IPS-20b (cell line): ENCODE results near the gene FBXL7.

Experiments
- H3K27ac ChIP-seq: one replicate; pipeline ENCODE4 v1.5.1; 2013; ENCODE audit warnings: low read length
- H3K27me3 ChIP-seq: 2 replicates; pipeline ENCODE4 v1.6.1; 2013; ENCODE audit warnings: mild to moderate bottlenecking, low read length, inconsistent platforms; ENCODE audit not compliant: insufficient read depth
- H3K36me3 ChIP-seq: 2 replicates; pipeline ENCODE4 v1.6.1; 2013; ENCODE audit warnings: low read depth, mild to moderate bottlenecking, inconsistent platforms, low read length, moderate library complexity; ENCODE audit not compliant: insufficient read depth
- H3K4me1 ChIP-seq: 2 replicates; pipeline ENCODE4 v1.6.1; 2013; ENCODE audit warnings: mild to moderate bottlenecking, control low read depth, inconsistent platforms, low read length, moderate library complexity; ENCODE audit not compliant: insufficient read depth
- H3K4me3 ChIP-seq: 2 replicates; pipeline ENCODE4 v1.5.1; 2013; ENCODE audit warnings: mild to moderate bottlenecking, low read length, inconsistent platforms
- H3K9ac ChIP-seq: 2 replicates; pipeline ENCODE4 v1.6.1; 2013; ENCODE audit warnings: low read depth, mild to moderate bottlenecking, inconsistent platforms, low read length, moderate library complexity
- H3K9me3 ChIP-seq: 2 replicates; pipeline ENCODE4 v1.6.1; 2013; ENCODE audit warnings: mild to moderate bottlenecking, low read depth, low read length, inconsistent platforms; ENCODE audit not compliant: insufficient read depth

The FBXL7 gene

GRCh38 chr5:15547261-15547839, 47.4 kb downstream of the FBXL7 start:
- Histone ChIP-seq H3K27ac (no peak overlapping the region), H3K9ac (no peak overlapping the region), H3K36me3 (peaks cover 8% of the 10 kb centered on the region; the same call in 1 of the 2 replicates), H3K4me1 (peaks cover 31% of the 10 kb centered on the region; the same call in 1 of the 2 replicates), H3K4me3 (no peak overlapping the region), H3K27me3 (no peaks in the 10 kb centered on the region), H3K9me3 (peaks cover 8% of the 10 kb centered on the region; the same call in 1 of the 2 replicates)

GRCh38 chr5:15549961-15550360, 50.0 kb downstream of the FBXL7 start:
- Histone ChIP-seq H3K9ac (no peak overlapping the region), H3K4me1 (peaks cover 29% of the 10 kb centered on the region), H3K27ac (no peak overlapping the region), H3K36me3 (peaks cover 10% of the 10 kb centered on the region; the same call in 1 of the 2 replicates), H3K9me3 (peaks cover 16% of the 10 kb centered on the region; the same call in 1 of the 2 replicates), H3K4me3 (no peak overlapping the region), H3K27me3 (no peaks in the 10 kb centered on the region)

GRCh38 chr5:15550502-15551112, 50.6 kb downstream of the FBXL7 start:
- peaks cover 34% of the 10 kb centered on the region for H3K4me1 ChIP-seq
- no peak overlapping the region for H3K4me3 ChIP-seq
- peaks cover 10% of the 10 kb centered on the region; the same call in 1 of the 2 replicates for H3K36me3 ChIP-seq
- H3K27ac ChIP-seq, result no peak overlapping the region
- H3K9ac ChIP-seq, result no peak overlapping the region
- H3K9me3 ChIP-seq, result peaks cover 16% of the 10 kb centered on the region; the same call in 1 of the 2 replicates
- H3K27me3 ChIP-seq, result no peaks in the 10 kb centered on the region

- H3K36me3 ChIP-seq, result peaks cover 10% of the 10 kb centered on the region; the same call in 1 of the 2 replicates
- peaks cover 16% of the 10 kb centered on the region; the same call in 1 of the 2 replicates for H3K9me3 ChIP-seq
- H3K27me3 ChIP-seq, result no peaks in the 10 kb centered on the region
- no peak overlapping the region for H3K4me3 ChIP-seq
- no peak overlapping the region for H3K9ac ChIP-seq
- no peak overlapping the region for H3K27ac ChIP-seq
- H3K4me1 ChIP-seq, result peaks cover 34% of the 10 kb centered on the region
These were observed 51.1 kb downstream of the FBXL7 start for GRCh38 chr5:15551113-15551504.

- peaks cover 10% of the 10 kb centered on the region; the same call in 1 of the 2 replicates for H3K36me3 ChIP-seq
- no peaks in the 10 kb centered on the region for H3K27me3 ChIP-seq
- H3K9ac ChIP-seq, result peak overlapping the region; percentile 58; the same call in 1 of the 2 replicates
- peaks cover 16% of the 10 kb centered on the region; the same call in 1 of the 2 replicates for H3K9me3 ChIP-seq
- H3K27ac ChIP-seq, result peak overlapping the region; percentile 75
- peaks cover 27% of the 10 kb centered on the region for H3K4me1 ChIP-seq
- H3K4me3 ChIP-seq, result peak overlapping the region; percentile 52; the same call in 1 of the 2 replicates
These were observed 54.6 kb downstream of the FBXL7 start for GRCh38 chr5:15554542-15554941.

GRCh38 chr5:15555176-15555575, 55.2 kb downstream of the FBXL7 start:
- Histone ChIP-seq H3K4me3 (peak overlapping the region; percentile 52; the same call in 1 of the 2 replicates), H3K9me3 (peaks cover 16% of the 10 kb centered on the region; the same call in 1 of the 2 replicates), H3K27me3 (no peaks in the 10 kb centered on the region), H3K4me1 (peaks cover 25% of the 10 kb centered on the region), H3K36me3 (peaks cover 10% of the 10 kb centered on the region; the same call in 1 of the 2 replicates), H3K27ac (peak overlapping the region; percentile 75), H3K9ac (peak overlapping the region; percentile 45; the same call in 1 of the 2 replicates)

- no peaks in the 10 kb centered on the region for H3K36me3 ChIP-seq
- H3K9ac ChIP-seq, result no peak overlapping the region
- no peaks in the 10 kb centered on the region for H3K27me3 ChIP-seq
- no peak overlapping the region for H3K27ac ChIP-seq
- H3K4me1 ChIP-seq, result peaks cover 19% of the 10 kb centered on the region
- H3K9me3 ChIP-seq, result peaks cover under 1% of the 10 kb centered on the region; the same call in 1 of the 2 replicates
- H3K4me3 ChIP-seq, result no peak overlapping the region
These were observed 58.3 kb downstream of the FBXL7 start for GRCh38 chr5:15558240-15558639.

- H3K4me1 ChIP-seq, result peaks cover 18% of the 10 kb centered on the region
- H3K9ac ChIP-seq, result no peak overlapping the region
- no peaks in the 10 kb centered on the region for H3K9me3 ChIP-seq
- no peaks in the 10 kb centered on the region for H3K36me3 ChIP-seq
- no peak overlapping the region for H3K27ac ChIP-seq
- H3K4me3 ChIP-seq, result no peak overlapping the region
- no peaks in the 10 kb centered on the region for H3K27me3 ChIP-seq
These were observed 58.7 kb downstream of the FBXL7 start for GRCh38 chr5:15558681-15559080.

GRCh38 chr5:15560421-15560820, 60.4 kb downstream of the FBXL7 start:
- H3K36me3 ChIP-seq, result no peaks in the 10 kb centered on the region

GRCh38 chr5:15564523-15564922, 64.5 kb downstream of the FBXL7 start:
- Histone ChIP-seq H3K36me3 (no peaks in the 10 kb centered on the region), H3K4me3 (no peak overlapping the region), H3K9me3 (no peaks in the 10 kb centered on the region), H3K27me3 (no peaks in the 10 kb centered on the region), H3K4me1 (no peaks in the 10 kb centered on the region; the same call in 1 of the 2 replicates), H3K9ac (no peak overlapping the region), H3K27ac (no peak overlapping the region)

More at GRCh38 chr5:15560421-15560820, 60.4 kb downstream of the FBXL7 start:
- no peaks in the 10 kb centered on the region for H3K9me3 ChIP-seq
- no peak overlapping the region for H3K9ac ChIP-seq
- H3K4me1 ChIP-seq, result peaks cover under 1% of the 10 kb centered on the region
- H3K27me3 ChIP-seq, result no peaks in the 10 kb centered on the region
- H3K27ac ChIP-seq, result no peak overlapping the region
- no peak overlapping the region for H3K4me3 ChIP-seq

GRCh38 chr5:15564957-15565356, 65.0 kb downstream of the FBXL7 start:
- H3K4me1 ChIP-seq, result no peaks in the 10 kb centered on the region; the same call in 1 of the 2 replicates
- no peak overlapping the region for H3K9ac ChIP-seq
- no peaks in the 10 kb centered on the region for H3K9me3 ChIP-seq
- no peaks in the 10 kb centered on the region for H3K36me3 ChIP-seq
- no peak overlapping the region for H3K27ac ChIP-seq
- H3K4me3 ChIP-seq, result no peak overlapping the region
- no peaks in the 10 kb centered on the region for H3K27me3 ChIP-seq

GRCh38 chr5:15566306-15566705, 66.3 kb downstream of the FBXL7 start:
- H3K9ac ChIP-seq, result no peak overlapping the region
- no peaks in the 10 kb centered on the region for H3K9me3 ChIP-seq
- H3K36me3 ChIP-seq, result no peaks in the 10 kb centered on the region
- no peak overlapping the region for H3K27ac ChIP-seq
- H3K4me3 ChIP-seq, result no peak overlapping the region
- H3K27me3 ChIP-seq, result no peaks in the 10 kb centered on the region
- no peaks in the 10 kb centered on the region; the same call in 1 of the 2 replicates for H3K4me1 ChIP-seq
